ENCODE data around the gene NEB. TPM values are rescaled to one million over a fixed set of nuclear protein-coding genes. Genes with fewer than 3 reads are reported as not detected.

Gene NEB
- total and polyA plus RNA-seq, 3 donors from 2014 or later, result 5.5 to 18.6 (median 5.7) TPM

DNA sequence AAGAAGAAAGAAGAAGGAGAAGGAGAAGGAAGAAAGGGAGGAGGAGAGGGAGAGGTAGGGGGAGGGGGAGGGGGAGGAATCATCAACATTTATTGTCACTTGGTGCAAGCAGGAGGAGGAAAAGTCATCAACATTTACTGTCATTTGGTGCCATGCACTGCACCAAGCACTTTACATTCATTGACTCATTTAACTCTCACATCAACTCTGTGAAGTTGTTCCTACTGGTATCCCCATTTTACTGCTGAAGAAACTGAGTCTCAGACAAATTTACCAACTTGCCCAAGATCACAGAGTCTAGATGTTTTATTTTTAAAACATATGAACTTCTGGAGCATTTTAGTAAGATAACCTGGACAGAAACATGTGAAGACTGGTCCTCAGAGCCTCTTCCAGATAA lies 46.7 kb upstream of the NEB start:
- no peak for DNase-seq
- intact Hi-C loops (cut with DNase I; ENCODE audit: low total_unique reads), result no loop called here
- no peak for TF ChIP-seq POLR2A (IDR thresholded peaks at IDR 0.05)
- TF ChIP-seq, protein P1, sequence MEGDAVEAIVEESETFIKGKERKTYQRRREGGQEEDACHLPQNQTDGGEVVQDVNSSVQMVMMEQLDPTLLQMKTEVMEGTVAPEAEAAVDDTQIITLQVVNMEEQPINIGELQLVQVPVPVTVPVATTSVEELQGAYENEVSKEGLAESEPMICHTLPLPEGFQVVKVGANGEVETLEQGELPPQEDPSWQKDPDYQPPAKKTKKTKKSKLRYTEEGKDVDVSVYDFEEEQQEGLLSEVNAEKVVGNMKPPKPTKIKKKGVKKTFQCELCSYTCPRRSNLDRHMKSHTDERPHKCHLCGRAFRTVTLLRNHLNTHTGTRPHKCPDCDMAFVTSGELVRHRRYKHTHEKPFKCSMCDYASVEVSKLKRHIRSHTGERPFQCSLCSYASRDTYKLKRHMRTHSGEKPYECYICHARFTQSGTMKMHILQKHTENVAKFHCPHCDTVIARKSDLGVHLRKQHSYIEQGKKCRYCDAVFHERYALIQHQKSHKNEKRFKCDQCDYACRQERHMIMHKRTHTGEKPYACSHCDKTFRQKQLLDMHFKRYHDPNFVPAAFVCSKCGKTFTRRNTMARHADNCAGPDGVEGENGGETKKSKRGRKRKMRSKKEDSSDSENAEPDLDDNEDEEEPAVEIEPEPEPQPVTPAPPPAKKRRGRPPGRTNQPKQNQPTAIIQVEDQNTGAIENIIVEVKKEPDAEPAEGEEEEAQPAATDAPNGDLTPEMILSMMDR (IDR thresholded peaks at IDR 0.05), result no peak
- Histone ChIP-seq H3K27me3 (no peaks in the 10 kb centered on the region), H3K27ac (no peak overlapping the region), H3K4me1 (no peaks in the 10 kb centered on the region), H3K36me3 (ENCODE audit: low read depth, missing control alignments) (no peaks in the 10 kb centered on the region), H3K4me3 (no peak overlapping the region), H3K9me3 (no peaks in the 10 kb centered on the region)

GRCh38 chr2:151777935-151778334 lies 43.7 kb upstream of the NEB start:
- Histone ChIP-seq H3K27me3 (no peaks in the 10 kb centered on the region), H3K4me3 (no peak overlapping the region), H3K27ac (no peak overlapping the region), H3K9me3 (no peaks in the 10 kb centered on the region), H3K4me1 (peaks cover 5% of the 10 kb centered on the region), H3K36me3 (ENCODE audit: low read depth, missing control alignments) (no peaks in the 10 kb centered on the region)
- TF ChIP-seq, protein P1 (IDR thresholded peaks at IDR 0.05), result no peak
- TF ChIP-seq POLR2A (IDR thresholded peaks at IDR 0.05), result no peak
- WGBS, 2 donors, result 83 to 85% methylated on average over 2 of the region's 2 CpGs
- intact Hi-C loops (cut with DNase I; ENCODE audit: low total_unique reads), result no loop called here
- DNase-seq, result no peak

DNA sequence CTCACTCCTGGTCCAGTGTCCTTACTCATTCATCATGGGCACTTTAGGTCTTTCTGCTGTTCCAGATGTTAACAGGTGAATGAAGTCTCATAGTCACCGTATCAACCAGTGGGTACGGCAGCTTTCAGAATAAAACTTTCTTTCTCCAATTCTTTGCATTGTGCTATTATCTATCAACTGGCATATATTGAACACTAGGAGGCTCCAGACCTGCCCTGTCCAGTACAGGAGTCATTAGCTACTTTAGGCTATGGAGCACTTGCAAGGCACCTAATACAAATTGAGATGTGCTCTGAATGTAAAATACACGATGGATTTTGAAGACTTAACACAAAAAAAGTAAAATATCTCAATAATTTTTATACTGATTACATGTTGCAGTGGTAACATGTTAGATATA lies 43.2 kb upstream of the NEB start:
- no peak for DNase-seq
- Histone ChIP-seq H3K27ac (no peak overlapping the region), H3K4me3 (no peak overlapping the region), H3K4me1 (peaks cover 5% of the 10 kb centered on the region), H3K36me3 (ENCODE audit: low read depth, missing control alignments) (no peaks in the 10 kb centered on the region), H3K27me3 (no peaks in the 10 kb centered on the region), H3K9me3 (no peaks in the 10 kb centered on the region)
- WGBS, 2 donors, result 86 to 95% methylated on average over 3 of the region's 3 CpGs
- TF ChIP-seq, protein P1 (IDR thresholded peaks at IDR 0.05), result no peak
- no peak for TF ChIP-seq POLR2A (IDR thresholded peaks at IDR 0.05)
- intact Hi-C loops (cut with DNase I; ENCODE audit: low total_unique reads), result no loop called here

DNA sequence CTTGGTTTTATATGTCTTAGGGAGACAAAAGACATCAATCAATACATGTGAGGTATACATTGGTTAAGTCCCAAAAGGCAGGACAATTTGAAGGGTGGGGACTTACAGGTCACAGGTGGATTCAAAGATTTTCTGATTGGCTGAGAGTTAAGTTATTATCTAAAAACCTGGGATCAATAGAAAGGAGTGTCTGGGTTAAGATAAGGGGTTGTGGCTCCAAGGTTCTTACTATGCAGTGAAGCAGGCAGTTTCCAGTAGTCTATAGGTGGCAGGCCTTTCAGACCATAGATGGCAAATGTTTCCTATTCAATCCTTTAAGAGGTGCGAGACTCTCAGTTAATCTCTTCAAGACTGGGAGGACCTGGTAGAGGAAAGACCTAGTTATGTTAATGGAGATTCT lies 42.1 kb upstream of the NEB start:
- Histone ChIP-seq H3K27me3 (no peaks in the 10 kb centered on the region), H3K27ac (no peak overlapping the region), H3K9me3 (no peaks in the 10 kb centered on the region), H3K4me1 (peaks cover 5% of the 10 kb centered on the region), H3K36me3 (ENCODE audit: low read depth, missing control alignments) (no peaks in the 10 kb centered on the region), H3K4me3 (no peak overlapping the region)
- no peak for TF ChIP-seq POLR2A (IDR thresholded peaks at IDR 0.05)
- TF ChIP-seq, protein P1 (IDR thresholded peaks at IDR 0.05), result no peak
- intact Hi-C loops (cut with DNase I; ENCODE audit: low total_unique reads), result no loop called here
- DNase-seq, result no peak
- 90 to 93% methylated on average over 1 of the region's 1 CpG for WGBS, 2 donors

DNA sequence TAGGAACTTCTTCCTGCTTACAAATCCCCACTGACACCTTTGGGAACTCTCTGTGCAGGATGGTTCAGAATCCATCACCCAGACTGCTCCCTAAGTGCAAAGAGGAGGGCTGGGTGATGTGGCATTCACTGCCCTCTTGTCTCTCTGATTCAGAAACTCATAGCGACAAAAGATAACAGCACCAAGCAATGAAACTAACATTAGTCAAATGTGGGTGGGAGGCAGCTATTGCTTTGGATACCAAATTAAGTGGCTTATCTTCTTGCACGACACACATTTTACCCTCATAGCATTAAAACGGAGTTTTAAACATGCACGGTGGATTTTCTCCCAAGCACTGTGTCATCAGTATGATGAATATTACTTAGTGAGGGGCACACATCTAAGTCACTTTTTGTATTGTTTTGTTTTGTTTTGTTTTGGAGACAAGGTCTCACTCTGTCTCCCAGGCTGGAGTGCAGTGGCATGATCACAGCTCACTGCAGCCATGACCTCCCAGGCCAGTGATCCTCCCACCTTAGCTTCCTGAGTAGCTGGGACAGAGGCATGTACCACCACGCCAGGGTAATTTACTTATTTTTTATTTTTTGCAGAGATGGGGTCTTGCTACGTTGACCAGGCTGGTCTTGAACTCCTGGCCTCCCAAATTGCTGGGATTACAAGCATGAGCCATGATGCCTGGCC lies 40.9 kb upstream of the NEB start:
- Histone ChIP-seq H3K9me3 (no peaks in the 10 kb centered on the region), H3K27ac (no peak overlapping the region), H3K27me3 (no peaks in the 10 kb centered on the region), H3K4me1 (peaks cover 5% of the 10 kb centered on the region), H3K36me3 (ENCODE audit: low read depth, missing control alignments) (no peaks in the 10 kb centered on the region), H3K4me3 (no peak overlapping the region)
- intact Hi-C loops (cut with DNase I; ENCODE audit: low total_unique reads), result no loop called here
- TF ChIP-seq POLR2A (IDR thresholded peaks at IDR 0.05), result no peak
- TF ChIP-seq, protein P1 (IDR thresholded peaks at IDR 0.05), result no peak
- 71 to 74% methylated on average over 6 of the region's 6 CpGs for WGBS, 2 donors
- no peak for DNase-seq
